HepG2 (cell line): ENCODE data around the gene PLCB4. TPM values are rescaled to one million over a fixed set of nuclear protein-coding genes. Genes with fewer than 3 reads are reported as not detected.

Experiments used
- HNRNPK ChIP-seq: fragments of 200-400 bp; formaldehyde crosslinking; IDR thresholded peaks from 2 replicates; pipeline ENCODE4 v1.6.1; 2018; ENCODE audit warnings: low read length, low read depth, moderate library complexity, mild to moderate bottlenecking; ENCODE audit not compliant: poor library complexity, severe bottlenecking
- HOXA3 ChIP-seq: sonication (generic); formaldehyde crosslinking; IDR thresholded peaks from 2 replicates; pipeline ENCODE4 v1.5.0; 2020; ENCODE audit warnings: missing genetic modification reagents
- KIAA2018 ChIP-seq: sonication (generic); formaldehyde crosslinking; IDR thresholded peaks from 2 replicates; pipeline ENCODE4 v1.5.0; 2020; ENCODE audit warnings: mild to moderate bottlenecking, missing genetic modification reagents, borderline replicate concordance
- ZBTB7A ChIP-seq: sonication (generic); formaldehyde crosslinking; IDR thresholded peaks from 2 replicates; pipeline ENCODE4 v1.8.0; 2022; ENCODE audit warnings: mild to moderate bottlenecking, missing genetic modification reagents
- ZNF230 ChIP-seq: sonication (generic); formaldehyde crosslinking; IDR thresholded peaks from 2 replicates; pipeline ENCODE4 v1.4.0; 2020; ENCODE audit warnings: mild to moderate bottlenecking, missing genetic modification reagents
- polyA plus RNA-seq, 8 experiments: library from polyadenylated mRNA; depleted of rRNA in 3 of 8; stranded (reverse) in 7 of 8; unstranded in 1 of 8; fragments of >200 nt; fragmentation: Illumina TruSeq in 4 of 8; extraction: Trizol in 4 of 8; gene quantifications; 2 replicates each; pipeline versions ENCODE4 v1.2.1 to v1.2.3, GENCODE V29; 2011 to 2016; ENCODE audit warnings: low read depth in 4 of 8, missing spikeins in 1 of 8, mixed read lengths in 1 of 8; ENCODE audit not compliant: insufficient read depth in 1 of 8
- total RNA-seq, 5 experiments: library from RNA; depleted of rRNA; stranded (reverse); fragments of >200 nt; fragmentation: Illumina TruSeq; extraction: Trizol; gene quantifications; 2 replicates each; pipeline ENCODE4 v1.2.3, GENCODE V29; 2016; ENCODE audit warnings: low read depth in 1 of 5

PLCB4 gene
- total and polyA plus RNA-seq, 2 of the 13 experiments (the other 11 are each of a cell fraction or from before 2014, with no cell fraction given) = 0.01 TPM; not detected in 1

- TF ChIP-seq ZNF230 (CRISPR knock-in tag) (no peak), KIAA2018 (CRISPR knock-in tag) (no peak), ZBTB7A (CRISPR knock-in tag) (no peak), HOXA3 (CRISPR knock-in tag) (no peak), HNRNPK (no peak)
These were observed 275.4 kb downstream of the PLCB4 start (continued) for GRCh38 chr20:9344083-9344920.
